Activated CD4-positive, alpha-beta T cell treated with anti-CD3 and anti-CD28 coated beads, Interleukin-2, amount 50 U/mL, for 1 hour (primary cell): Measurements from ENCODE around the gene IGIP.

Source experiments
- DNase-seq: peaks from one replicate; pipeline ENCODE4 v3.0.0-alpha.2; 2020

Gene IGIP

DNA sequence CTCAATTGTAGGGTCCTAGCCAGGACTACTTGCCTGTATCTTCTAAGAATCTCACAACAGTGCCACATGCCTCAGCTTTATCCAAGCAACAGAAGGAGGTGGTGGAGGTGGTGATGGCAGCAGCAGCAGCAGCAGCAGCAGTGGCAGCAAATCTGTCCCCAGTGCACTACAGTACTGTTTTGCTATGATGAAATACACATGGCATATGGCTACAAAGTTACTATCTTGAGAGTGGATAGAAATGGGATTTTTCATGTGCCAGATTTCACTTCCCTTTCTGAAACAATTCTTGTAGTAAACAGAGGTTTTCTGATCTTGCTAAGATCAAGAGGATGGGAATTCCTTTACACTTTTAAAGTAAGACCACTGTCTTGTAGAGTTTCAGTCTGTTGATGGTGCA is 41.2 kb downstream of the IGIP start:
- DNase-seq, result no peak

DNA sequence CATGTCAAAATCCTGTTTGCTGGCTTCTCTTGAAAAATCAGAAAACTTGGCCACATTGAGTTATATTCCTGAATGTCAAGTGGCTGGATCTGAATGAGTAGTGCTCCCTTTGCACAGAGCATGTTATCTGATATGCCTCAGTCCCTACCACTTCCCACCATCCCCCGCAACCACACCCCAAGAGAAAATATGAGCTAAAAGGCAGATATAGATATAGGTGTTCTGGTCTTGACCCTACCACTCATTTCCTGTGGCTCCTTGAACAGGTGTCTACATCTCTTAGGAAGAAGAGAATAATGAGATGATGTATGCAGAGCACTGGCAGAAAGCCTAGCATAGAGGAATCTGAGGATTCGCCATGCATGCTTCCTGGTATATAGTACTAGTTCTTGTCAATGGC is 42.6 kb downstream of the IGIP start:
- DNase-seq, result no peak

DNA sequence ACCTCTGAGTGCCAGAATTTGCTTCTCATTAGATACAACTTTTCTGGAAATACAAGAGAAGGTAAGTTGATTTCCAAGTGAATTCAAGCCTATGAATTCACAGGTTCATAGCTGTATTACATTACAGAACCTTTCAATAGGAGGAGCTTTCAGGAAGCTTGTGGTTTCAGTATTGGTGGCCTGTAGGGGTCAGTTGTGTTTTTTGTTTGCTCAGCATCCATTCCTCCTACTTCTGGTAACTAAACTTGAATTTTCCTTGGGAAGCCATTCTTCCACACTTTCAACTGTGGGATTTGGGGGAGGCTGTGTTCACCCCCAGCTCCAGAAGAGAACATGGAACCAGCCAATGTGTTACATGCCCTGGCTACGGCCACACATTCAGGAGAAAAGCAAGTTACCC is 43.7 kb downstream of the IGIP start:
- no peak for DNase-seq

DNA sequence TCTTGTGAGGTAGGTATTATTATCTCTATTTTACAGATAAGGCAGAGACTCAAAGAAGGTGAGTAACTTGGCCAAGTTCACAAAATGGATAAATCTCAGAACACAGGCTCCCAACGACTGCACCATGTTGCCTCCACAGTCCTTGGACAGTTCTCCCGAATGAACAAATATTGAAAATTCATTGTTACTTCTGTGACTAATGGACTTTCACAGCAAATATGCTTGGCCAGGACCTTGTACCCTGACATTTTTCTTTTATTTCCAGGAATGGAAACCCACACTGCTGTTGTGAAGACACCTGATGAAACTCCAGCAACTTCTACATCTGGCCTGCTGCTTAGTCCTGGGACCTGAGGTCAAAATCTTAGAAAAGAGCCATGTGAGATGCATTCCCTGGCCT is 46.7 kb downstream of the IGIP start:
- DNase-seq, result no peak

DNA sequence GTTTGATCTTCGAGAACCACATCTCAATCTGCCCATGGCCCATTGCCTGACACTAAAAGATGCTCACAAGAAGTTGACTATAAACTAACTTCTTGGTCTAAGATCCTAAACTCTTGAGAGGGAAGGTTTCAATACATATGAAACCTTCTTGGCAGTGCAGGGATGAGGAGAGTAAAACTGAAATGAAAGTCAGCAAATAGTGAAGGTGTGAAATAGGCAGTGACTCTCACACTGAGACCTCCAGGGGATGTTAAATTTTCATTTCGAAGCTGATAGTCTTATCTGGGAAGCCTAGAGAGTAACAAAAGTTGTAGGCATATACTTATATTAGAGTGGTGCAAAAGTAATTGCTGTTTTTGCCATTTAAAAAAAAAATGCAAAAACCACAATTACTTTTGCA is 48.3 kb downstream of the IGIP start:
- DNase-seq, result no peak

DNA sequence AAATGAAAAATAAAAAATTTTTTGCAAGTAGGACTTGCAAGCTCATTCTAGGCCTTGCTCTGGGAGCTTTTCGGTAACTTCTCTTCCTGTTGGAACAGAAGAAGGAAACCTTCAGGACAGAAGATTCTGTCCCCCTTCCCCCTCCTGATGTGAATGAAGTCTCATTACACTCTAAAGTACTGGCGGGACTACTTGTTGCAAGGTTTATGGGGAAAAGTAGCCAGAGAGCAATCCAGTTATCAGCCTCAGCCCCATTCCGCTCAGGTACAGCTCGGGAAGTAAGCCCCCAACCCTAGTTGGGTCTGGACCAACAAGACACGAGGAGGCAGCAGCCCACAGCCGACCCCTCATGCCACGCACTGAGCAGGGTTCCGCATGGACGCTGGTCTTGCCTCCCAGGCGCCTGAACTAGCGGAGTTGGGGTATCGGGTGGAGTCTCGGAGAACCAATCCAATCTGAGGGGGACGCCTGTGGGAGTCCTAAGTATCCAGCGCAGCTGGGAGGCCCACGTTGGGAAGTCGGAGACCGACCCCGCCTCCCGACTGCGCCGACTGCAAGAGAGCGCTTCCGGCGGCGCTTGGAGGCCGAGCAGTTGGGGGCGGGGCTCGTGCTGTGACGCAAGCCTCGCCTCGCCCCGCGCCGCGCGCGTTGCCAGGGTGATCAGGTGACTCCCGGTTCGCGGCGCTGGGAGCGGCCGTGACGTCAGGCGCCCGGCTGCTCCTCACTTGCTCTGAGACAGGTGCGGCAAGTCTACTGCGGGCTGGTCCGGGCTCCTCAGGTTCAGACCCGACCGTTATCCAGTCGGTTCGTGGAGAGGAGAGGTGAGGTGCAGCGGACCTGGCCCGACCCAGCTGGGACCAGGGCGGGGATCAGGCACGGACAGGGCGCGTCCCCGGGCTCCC is 49.0 kb downstream of the IGIP start, which contains the start of gene CYSTM1:
Gene CYSTM1 (plus strand): TSS at position 724 of the 902 bp plus-strand sequence. CDS start 19,278 bp downstream, outside the sequence.
- peak; percentile 97 for DNase-seq

DNA sequence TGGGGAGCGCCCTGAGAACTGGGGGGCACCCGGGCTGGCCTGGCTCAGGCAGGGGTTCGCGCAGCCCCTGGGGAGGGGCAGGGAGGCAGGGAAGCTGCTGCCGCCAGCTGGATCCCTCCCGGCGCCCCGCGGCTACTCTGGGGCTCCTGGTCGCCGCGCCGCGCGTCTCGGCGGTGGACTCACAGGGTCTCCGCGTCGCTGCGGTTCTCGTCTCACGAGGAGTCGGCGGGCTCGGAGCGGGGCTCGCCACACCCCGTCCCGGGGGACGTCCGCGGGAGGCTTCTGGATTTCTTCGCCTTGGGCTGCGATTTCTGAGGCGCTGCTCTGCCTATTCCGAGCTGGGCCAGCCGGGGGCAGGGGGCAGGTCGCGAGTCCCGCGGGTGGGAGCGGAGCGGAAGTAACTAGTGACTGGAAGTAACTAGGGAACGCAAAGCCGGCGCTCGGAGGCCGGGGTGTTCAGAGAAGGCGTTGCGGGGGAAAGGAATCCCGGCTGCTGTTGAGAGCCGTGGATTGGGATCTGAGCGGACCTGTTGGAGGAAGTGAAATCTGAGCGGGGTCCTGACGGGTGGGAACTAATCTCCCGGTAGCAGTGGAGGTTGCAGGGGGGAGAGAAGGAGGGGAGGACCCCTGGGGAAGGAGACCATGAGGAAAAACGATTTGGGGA is 49.8 kb downstream of the IGIP start:
- peak; percentile 57 for DNase-seq

DNA sequence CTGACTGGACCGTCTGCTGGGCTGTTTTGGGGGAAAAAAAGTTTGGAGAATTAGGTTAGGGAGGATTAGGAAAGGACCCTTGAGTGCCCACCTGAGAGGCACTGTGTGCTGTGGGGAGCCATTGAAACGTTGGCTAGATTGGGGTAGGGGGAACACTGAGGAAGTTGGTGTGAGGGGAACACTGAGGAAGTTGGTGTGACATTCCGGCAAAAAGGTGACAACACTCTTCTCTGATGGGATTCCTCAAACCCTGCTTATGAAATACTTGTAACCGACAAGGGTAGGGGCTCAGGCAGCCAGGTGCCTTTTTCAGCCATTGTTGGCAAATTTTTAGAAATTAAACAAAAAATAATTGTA is 50.3 kb downstream of the IGIP start:
- DNase-seq, result no peak

DNA sequence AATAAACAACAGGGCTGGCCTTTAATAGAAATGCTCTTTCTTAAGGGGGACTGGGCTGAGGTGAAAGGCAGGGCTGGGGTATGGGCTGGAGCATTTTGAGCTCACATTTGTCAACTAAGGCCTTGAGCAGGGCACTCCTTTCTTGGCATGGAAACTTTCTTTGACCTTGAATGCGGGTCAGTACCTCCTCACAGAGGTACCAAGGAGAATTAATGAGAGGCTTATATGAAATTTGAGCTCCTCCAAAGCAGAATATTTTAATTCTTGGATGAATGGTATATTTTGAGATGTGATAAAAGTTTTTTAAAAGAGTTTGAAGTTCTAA is 52.3 kb downstream of the IGIP start:
- DNase-seq, result no peak

DNA sequence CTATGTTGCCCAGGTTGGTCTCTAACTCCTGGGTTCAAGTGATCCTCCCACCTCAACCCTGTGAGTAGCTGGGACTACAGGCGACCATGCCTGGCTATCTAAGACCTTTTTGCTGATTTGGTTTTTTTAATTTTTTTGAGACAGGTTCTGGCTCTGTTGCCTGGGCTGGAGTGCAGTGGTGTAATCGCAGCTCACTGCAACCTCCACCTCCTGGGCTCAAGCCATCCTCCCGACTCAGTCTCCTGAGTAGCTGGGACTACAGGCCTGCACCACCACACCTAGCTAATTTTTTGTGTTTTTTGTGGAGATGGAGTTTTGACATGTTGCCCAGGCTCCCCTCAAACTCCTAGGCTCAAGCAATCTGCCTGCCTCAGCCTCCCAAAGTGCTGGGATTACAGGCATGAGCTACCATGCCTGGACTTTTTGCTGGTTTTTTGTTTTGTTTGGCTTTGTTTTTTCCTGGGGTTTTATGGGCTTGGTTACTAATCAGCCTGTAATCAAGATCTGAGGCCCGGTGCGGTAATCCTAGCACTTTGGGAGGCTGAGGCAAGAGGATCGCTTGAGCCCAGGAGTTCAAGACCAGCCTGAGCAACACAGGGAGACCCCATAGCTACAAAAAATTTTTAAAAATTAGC is 52.9 kb downstream of the IGIP start:
- DNase-seq, result no peak
